Measurements from ENCODE around the gene PRKAG1. TPM values are rescaled to one million over a fixed set of nuclear protein-coding genes. Genes with fewer than 3 reads are reported as not detected.

PRKAG1 gene
- total RNA-seq, 1 experiment from 2014 or later, result 50.7 TPM

GRCh38 chr12:48961331-48961730 is 57.2 kb downstream of the PRKAG1 start:
- ChIA-PET POLR2A (ENCODE audit: low non-redundant PET) (interaction anchor here (0.6 kb wide), 1 partner anchor 59 kb away, joined by 5 read pairs; no protein-coding TSS in a partner anchor), CTCF (no interaction called here)
- intact Hi-C loops (cut with micrococcal nuclease; ENCODE audit: unreplicated experiment), result no loop called here
- H3K27me3 ChIP-seq (replicated peaks; ENCODE audit: insufficient read depth, low read depth, low read length, poor library complexity), result no peaks in the 10 kb centered on the region
- no peak overlapping the region for H3K4me3 ChIP-seq (ENCODE audit: low read depth, low read length, poor library complexity, severe bottlenecking)
- H3K9me3 ChIP-seq (ENCODE audit: low read depth, low read length, poor library complexity, severe bottlenecking), result no peaks in the 10 kb centered on the region
- H3K27ac ChIP-seq (ENCODE audit: low read depth, low read length, poor library complexity, severe bottlenecking), result no peak overlapping the region
- BruUV-seq (replicated peaks), result no TSS peak
- H3K36me3 ChIP-seq (ENCODE audit: insufficient read depth, low read length, poor library complexity, severe bottlenecking), result no peaks in the 10 kb centered on the region
- DNase-seq (ENCODE audit: low spot score), result no peak
- TF ChIP-seq, protein P1, sequence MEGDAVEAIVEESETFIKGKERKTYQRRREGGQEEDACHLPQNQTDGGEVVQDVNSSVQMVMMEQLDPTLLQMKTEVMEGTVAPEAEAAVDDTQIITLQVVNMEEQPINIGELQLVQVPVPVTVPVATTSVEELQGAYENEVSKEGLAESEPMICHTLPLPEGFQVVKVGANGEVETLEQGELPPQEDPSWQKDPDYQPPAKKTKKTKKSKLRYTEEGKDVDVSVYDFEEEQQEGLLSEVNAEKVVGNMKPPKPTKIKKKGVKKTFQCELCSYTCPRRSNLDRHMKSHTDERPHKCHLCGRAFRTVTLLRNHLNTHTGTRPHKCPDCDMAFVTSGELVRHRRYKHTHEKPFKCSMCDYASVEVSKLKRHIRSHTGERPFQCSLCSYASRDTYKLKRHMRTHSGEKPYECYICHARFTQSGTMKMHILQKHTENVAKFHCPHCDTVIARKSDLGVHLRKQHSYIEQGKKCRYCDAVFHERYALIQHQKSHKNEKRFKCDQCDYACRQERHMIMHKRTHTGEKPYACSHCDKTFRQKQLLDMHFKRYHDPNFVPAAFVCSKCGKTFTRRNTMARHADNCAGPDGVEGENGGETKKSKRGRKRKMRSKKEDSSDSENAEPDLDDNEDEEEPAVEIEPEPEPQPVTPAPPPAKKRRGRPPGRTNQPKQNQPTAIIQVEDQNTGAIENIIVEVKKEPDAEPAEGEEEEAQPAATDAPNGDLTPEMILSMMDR (conservative IDR thresholded peaks at IDR 0.05; ENCODE audit: low read depth, low read length), result no peak
- no peak for TF ChIP-seq EZH2 (IDR thresholded peaks at IDR 0.05; ENCODE audit: borderline replicate concordance, low read depth, low read length, poor library complexity, severe bottlenecking)
- peaks cover 4% of the 10 kb centered on the region for H3K4me1 ChIP-seq (ENCODE audit: insufficient read depth, low read length, poor library complexity, severe bottlenecking)

- intact Hi-C loops (cut with micrococcal nuclease; ENCODE audit: unreplicated experiment), result no loop called here
- CTCF ChIA-PET, result no interaction called here
- Histone ChIP-seq H3K4me1 (ENCODE audit: insufficient read depth, low read length, poor library complexity, severe bottlenecking) (peaks cover 7% of the 10 kb centered on the region), H3K27ac (ENCODE audit: low read depth, low read length, poor library complexity, severe bottlenecking) (no peak overlapping the region), H3K4me3 (ENCODE audit: low read depth, low read length, poor library complexity, severe bottlenecking) (no peak overlapping the region), H3K9me3 (ENCODE audit: low read depth, low read length, poor library complexity, severe bottlenecking) (no peaks in the 10 kb centered on the region), H3K27me3 (replicated peaks; ENCODE audit: insufficient read depth, low read depth, low read length, poor library complexity) (no peaks in the 10 kb centered on the region), H3K36me3 (ENCODE audit: insufficient read depth, low read length, poor library complexity, severe bottlenecking) (no peaks in the 10 kb centered on the region)
- TF ChIP-seq, protein P1 (conservative IDR thresholded peaks at IDR 0.05; ENCODE audit: low read depth, low read length), result no peak
- TF ChIP-seq EZH2 (IDR thresholded peaks at IDR 0.05; ENCODE audit: borderline replicate concordance, low read depth, low read length, poor library complexity, severe bottlenecking), result no peak
- POLR2A ChIA-PET (ENCODE audit: low non-redundant PET), result no interaction called here
- DNase-seq (ENCODE audit: low spot score), result no peak
- BruUV-seq (replicated peaks), result no TSS peak
Measured at GRCh38 chr12:48960834-48961233, 57.7 kb downstream of the PRKAG1 start.

DNA sequence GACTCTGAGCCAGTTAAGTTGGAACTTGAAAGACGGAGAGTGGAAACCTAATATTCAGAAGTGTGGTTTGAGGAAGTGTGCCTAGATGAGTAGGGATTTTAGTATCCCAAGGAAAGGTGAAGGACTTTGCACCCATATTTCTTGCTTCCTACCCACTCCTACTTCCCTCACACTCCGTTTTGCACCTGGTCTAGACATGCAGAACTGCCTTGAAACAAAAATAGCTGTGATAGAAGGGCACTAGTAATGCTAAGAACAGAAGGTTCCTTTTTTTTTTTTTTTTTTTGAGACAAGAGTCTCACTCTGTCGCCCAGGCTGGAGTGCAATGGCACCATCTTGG is 60.6 kb downstream of the PRKAG1 start:
- H3K27ac ChIP-seq (ENCODE audit: low read depth, low read length, poor library complexity, severe bottlenecking), result no peak overlapping the region
- TF ChIP-seq, protein P1 (conservative IDR thresholded peaks at IDR 0.05; ENCODE audit: low read depth, low read length), result no peak
- TF ChIP-seq EZH2 (IDR thresholded peaks at IDR 0.05; ENCODE audit: borderline replicate concordance, low read depth, low read length, poor library complexity, severe bottlenecking), result no peak
- DNase-seq (ENCODE audit: low spot score), result no peak
- no peaks in the 10 kb centered on the region for H3K9me3 ChIP-seq (ENCODE audit: low read depth, low read length, poor library complexity, severe bottlenecking)
- peaks cover 6% of the 10 kb centered on the region for H3K36me3 ChIP-seq (ENCODE audit: insufficient read depth, low read length, poor library complexity, severe bottlenecking)
- no peaks in the 10 kb centered on the region for H3K27me3 ChIP-seq (replicated peaks; ENCODE audit: insufficient read depth, low read depth, low read length, poor library complexity)
- H3K4me3 ChIP-seq (ENCODE audit: low read depth, low read length, poor library complexity, severe bottlenecking), result peak overlapping the region; percentile 92
- ChIA-PET POLR2A (ENCODE audit: low non-redundant PET) (no interaction called here), CTCF (interaction anchor here (0.6 to 1.4 kb wide), 2 partner anchors 30 to 54 kb away, joined by 7 to 11 read pairs; a partner anchor contains a TSS)
- H3K4me1 ChIP-seq (ENCODE audit: insufficient read depth, low read length, poor library complexity, severe bottlenecking), result peaks cover 16% of the 10 kb centered on the region
- intact Hi-C loops (cut with micrococcal nuclease; ENCODE audit: unreplicated experiment), result no loop called here
- no TSS peak for BruUV-seq (replicated peaks)

Measured in A673 (cell line).